ENCODE measurements around the gene ST7.
"Not testable (repeated sequence)": the region's sequence is repeated elsewhere in the genome, so short reads cannot be mapped to it uniquely, and the experiment has no call there.

Gene ST7

GRCh38 chr7:117238937-117239336 lies 285.6 kb downstream of the ST7 start:
- DNase-seq: no peak

DNA sequence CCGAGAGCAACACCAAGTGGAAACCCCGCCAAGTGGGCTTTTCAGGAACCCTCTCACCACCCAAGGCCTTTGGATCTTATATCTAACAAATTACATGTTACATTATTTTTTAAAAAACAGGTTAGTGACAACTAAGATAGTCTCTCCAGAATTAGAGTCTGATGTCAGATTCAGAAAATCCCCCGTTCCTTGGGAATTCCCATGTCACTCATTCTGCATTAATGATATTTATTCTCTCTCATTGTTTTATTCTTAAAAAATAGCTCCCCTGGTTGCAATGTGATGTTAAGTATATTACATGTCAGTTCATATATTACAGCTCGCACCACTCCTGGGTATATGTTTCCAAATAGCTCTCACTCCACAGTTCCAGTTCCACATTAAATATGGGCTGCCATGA lies 287.8 kb downstream of the ST7 start:
- no peak for DNase-seq

GRCh38 chr7:117243390-117243789 lies 290.1 kb downstream of the ST7 start:
- no peak for DNase-seq

GRCh38 chr7:117245703-117246102 lies 292.4 kb downstream of the ST7 start:
- not testable (repeated sequence) for DNase-seq

- no peak for DNase-seq
Observed at GRCh38 chr7:117247809-117248208, 294.5 kb downstream of the ST7 start.

- DNase-seq: no peak
Observed at GRCh38 chr7:117248829-117249228, 295.5 kb downstream of the ST7 start.

GRCh38 chr7:117249696-117250095 lies 296.4 kb downstream of the ST7 start:
- DNase-seq: no peak

DNA sequence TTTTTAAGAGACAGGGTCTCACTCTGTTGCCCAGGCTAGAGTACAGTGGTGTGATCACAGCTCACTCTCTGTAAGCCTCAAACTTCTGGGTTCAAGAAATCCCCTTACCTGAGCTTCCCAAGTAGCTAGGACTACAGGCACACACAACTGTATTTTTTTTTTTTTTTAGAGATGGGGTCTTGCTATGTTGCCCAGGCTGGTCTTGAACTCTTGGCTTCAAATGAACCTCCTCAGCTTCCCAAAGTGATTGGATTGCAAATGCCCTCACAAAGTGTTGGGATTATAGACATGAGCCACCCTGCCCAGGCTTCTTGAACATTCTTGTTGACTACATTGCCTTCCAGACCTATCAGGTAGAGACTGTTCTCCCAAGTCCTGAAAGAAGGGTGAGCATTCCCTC lies 296.9 kb downstream of the ST7 start:
- no peak for DNase-seq

GRCh38 chr7:117250801-117251200 lies 297.5 kb downstream of the ST7 start:
- DNase-seq: no peak

- DNase-seq: no peak
Observed at GRCh38 chr7:117251687-117252086, 298.4 kb downstream of the ST7 start.

DNA sequence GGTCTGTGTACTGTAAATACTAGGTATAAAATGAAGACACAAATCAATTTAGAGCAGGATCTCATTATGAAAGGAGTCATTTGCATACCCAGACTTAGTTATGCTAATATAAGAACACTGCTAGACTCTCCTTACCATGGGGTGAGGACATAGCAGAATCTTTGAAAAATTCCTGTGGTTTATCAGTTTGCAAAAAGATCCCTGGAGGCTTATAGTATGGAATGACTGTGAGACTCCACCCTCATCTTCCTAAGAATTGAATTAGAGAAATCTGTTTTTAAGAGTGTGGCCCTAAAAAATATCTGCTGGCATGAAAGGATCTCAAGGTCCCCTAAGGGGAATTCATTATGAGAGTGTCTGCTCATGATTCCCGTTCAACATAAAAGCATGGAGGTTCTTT lies 306.3 kb downstream of the ST7 start:
- DNase-seq: no peak

- DNase-seq: no peak
Observed at GRCh38 chr7:117262546-117262945, 309.2 kb downstream of the ST7 start.

- no peak for DNase-seq
Observed at GRCh38 chr7:117264716-117265115, 311.4 kb downstream of the ST7 start.

GRCh38 chr7:117269417-117269816 lies 316.1 kb downstream of the ST7 start:
- no peak for DNase-seq

DNA sequence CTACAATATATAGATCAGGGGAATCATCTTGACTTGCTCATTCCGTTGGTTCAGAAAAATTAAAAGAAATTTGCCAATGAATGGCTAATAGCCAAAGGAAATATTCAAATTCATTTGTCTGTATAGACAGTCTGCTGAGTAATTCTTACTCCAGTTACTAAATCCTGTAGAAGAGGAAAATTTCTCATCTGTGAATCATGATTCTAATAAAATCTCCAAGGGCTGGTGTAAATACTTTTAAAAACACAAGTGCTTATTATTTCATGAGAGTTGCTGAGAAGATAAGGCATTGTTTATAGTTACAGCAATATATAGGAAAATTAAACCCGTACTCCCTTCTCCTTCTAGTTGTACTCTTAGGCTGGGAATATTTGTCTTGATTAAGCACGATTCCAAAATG lies 316.6 kb downstream of the ST7 start:
- no peak for DNase-seq

DNA sequence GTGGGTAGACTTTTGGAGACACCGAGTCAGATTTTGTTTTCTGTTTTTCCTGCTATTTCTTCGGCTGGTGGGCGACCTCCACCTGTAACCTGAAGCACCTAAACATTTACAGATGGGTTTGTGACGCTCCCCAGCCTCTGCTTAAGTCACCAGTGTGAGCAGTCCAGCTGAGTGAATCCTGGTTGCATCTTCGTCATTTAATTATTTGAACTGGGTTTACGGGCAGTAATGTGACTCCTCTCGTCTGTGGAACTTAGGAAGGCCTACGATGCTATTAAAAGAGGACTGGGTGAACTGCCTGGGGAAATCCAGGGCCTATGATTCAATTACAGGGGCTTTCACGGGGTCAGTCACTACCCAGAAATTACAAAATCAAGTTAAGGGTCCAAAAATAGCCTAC lies 317.1 kb downstream of the ST7 start:
- DNase-seq: no peak

GRCh38 chr7:117271566-117271965 lies 318.3 kb downstream of the ST7 start:
- no peak for DNase-seq

DNA sequence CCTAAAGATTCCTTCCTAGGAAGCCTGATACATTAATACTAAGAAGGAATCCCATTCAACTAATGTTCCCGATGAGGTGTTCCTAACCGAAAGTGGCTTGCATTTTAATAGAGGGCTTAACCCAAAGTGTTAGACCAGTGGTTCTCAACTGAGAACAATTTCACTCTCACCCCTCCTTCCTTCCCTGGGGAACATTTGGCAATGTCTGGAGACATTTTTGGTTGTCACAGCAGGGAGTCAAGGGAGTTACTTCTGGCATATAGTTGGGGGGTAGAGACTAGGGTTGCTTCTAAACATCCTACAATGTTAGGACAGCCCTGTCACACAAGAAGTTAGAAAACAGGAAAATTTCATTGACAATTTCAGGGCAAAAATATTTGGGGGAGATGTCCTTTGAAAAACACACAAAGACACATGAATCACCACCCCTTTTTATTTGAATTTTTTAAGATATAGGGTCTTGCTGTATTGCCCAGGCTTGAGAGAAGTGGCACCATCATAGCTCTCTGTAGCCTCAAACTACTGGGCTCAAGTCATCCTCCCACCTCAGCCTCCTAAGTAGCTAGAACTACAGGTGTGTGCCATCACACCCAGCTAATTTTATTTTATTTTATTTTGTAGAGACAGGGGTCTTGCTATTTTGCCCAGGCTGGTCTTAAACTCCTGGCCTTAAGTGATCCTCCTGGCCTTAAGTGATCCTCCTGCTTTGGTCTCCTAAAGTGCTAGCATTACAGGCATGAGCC lies 318.9 kb downstream of the ST7 start:
- no peak for DNase-seq

DNA sequence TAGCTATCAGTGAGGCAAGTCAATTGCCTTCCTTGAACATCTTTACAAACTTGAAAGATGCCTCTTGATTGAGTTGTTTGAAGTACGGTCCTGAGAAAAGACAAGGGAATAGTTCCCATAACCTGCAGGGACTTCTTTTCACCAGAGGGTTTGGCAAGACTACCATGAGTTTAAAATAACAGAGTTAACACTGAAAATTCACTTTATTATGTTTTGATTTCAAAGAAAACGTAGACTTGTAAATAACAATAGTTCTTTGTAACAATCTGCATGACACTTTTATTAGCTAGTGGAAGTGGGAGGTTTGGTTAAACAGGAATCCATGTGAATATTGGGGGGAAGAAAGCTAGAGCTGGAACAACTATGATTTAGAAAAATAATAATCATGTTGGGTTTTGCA lies 320.0 kb downstream of the ST7 start:
- no peak for DNase-seq

GRCh38 chr7:117273814-117274225 lies 320.5 kb downstream of the ST7 start:
- DNase-seq: no peak

DNA sequence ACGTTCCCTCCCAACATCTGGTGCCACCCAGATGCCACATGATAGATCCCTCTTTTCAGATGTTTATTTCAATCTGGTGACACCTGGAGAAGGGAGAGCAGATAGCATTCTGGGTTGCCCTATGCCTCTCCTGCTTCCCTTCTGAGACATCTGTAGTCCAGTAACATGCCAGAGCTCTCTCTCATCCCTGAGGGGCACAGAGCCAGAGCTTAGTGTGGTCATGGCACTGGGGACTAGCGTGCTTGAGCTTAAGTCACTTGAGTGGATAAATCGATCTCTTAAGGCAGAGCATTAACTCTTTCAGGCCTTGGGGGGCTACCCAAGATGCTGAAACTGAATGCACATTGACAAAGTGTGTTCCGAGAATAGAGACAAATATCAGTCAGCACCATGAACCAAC lies 321.6 kb downstream of the ST7 start:
- no peak for DNase-seq

- no peak for DNase-seq
Observed at GRCh38 chr7:117277576-117277975, 324.3 kb downstream of the ST7 start.

GRCh38 chr7:117278040-117278439 lies 324.7 kb downstream of the ST7 start:
- DNase-seq: no peak

GRCh38 chr7:117279203-117279602 lies 325.9 kb downstream of the ST7 start:
- DNase-seq: no peak

All from OCI-M1 (cell line).